ENCODE measurements around the gene DLG2.

- TF ChIP-seq CTCF (IDR thresholded peaks at IDR 0.05) (no peak), EP300 (IDR thresholded peaks at IDR 0.05) (no peak), POLR2A (IDR thresholded peaks at IDR 0.05) (no peak)
Measured at GRCh38 chr11:85277693-85278092, 349.5 kb downstream of the DLG2 start.

Measured in tibial nerve (tissue), 4 donors.